Astrocyte (in vitro differentiated cells and primary cell): ENCODE measurements around the gene PGGHG. TPM values are rescaled to one million over a fixed set of nuclear protein-coding genes. Genes with fewer than 3 reads are reported as not detected.
"Not testable (repeated sequence)": the region's sequence is repeated elsewhere in the genome, so short reads cannot be mapped to it uniquely, and the experiment has no call there.

Experiments
- DNase-seq: peaks from one replicate; pipeline ENCODE4 v3.0.0-alpha.2; 2010; ENCODE audit warnings: low read depth
- FAIRE-seq: peaks from 2 replicates; lab custom pipeline; 2011; peaks lifted over from hg19 to GRCh38; lab: Jason Lieb, UNC
- H2AFZ ChIP-seq: 2 replicates; pipeline ENCODE4 v1.6.0; 2012; ENCODE audit warnings: low read depth, low read length, inconsistent platforms
- H3K27ac ChIP-seq: 2 replicates; pipeline ENCODE4 v1.5.1; 2011; ENCODE audit warnings: low read depth, low read length, inconsistent platforms
- H3K27me3 ChIP-seq: 2 replicates; pipeline ENCODE4 v1.6.0; 2011; ENCODE audit warnings: low read length, inconsistent platforms; ENCODE audit not compliant: insufficient read depth
- H3K36me3 ChIP-seq: 2 replicates; pipeline ENCODE4 v1.5.1; 2011; ENCODE audit warnings: low read length, inconsistent platforms; ENCODE audit not compliant: insufficient read depth
- H3K4me1 ChIP-seq: 2 replicates; pipeline ENCODE4 v1.5.1; 2011; ENCODE audit warnings: low read length, inconsistent platforms; ENCODE audit not compliant: insufficient read depth
- H3K4me2 ChIP-seq: 2 replicates; pipeline ENCODE4 v1.6.0; 2012; ENCODE audit warnings: low read length, inconsistent platforms
- H3K4me3 ChIP-seq: 2 replicates; pipeline ENCODE4 v1.5.1; 2011; ENCODE audit warnings: low read depth, mild to moderate bottlenecking, low read length, inconsistent platforms; ENCODE audit not compliant: insufficient read depth
- H3K79me2 ChIP-seq: 2 replicates; pipeline ENCODE4 v1.6.0; 2012; ENCODE audit warnings: mild to moderate bottlenecking, low read length, inconsistent platforms; ENCODE audit not compliant: insufficient read depth
- H3K9ac ChIP-seq: 2 replicates; pipeline ENCODE4 v1.6.0; 2012; ENCODE audit warnings: mild to moderate bottlenecking, low read length, inconsistent platforms
- H3K9me3 ChIP-seq: 2 replicates; pipeline ENCODE4 v1.5.1; 2012; ENCODE audit warnings: low read depth, mild to moderate bottlenecking, low read length, inconsistent platforms; ENCODE audit not compliant: insufficient read depth
- H4K20me1 ChIP-seq: 2 replicates; pipeline ENCODE4 v1.6.0; 2012; ENCODE audit warnings: low read length, inconsistent platforms; ENCODE audit not compliant: insufficient read depth
- H3K27ac Mint-ChIP-seq: one replicate; pipeline ENCODE4 v1.8.0; 2021; ENCODE audit warnings: mild to moderate bottlenecking, mixed read lengths; ENCODE audit not compliant: unreplicated experiment
- H3K27me3 Mint-ChIP-seq: one replicate; pipeline ENCODE4 v1.8.0; 2021; ENCODE audit warnings: low read depth, mixed read lengths; ENCODE audit not compliant: unreplicated experiment
- H3K36me3 Mint-ChIP-seq: one replicate; pipeline ENCODE4 v1.8.0; 2021; ENCODE audit warnings: low read depth, mixed read lengths; ENCODE audit not compliant: unreplicated experiment
- H3K4me1 Mint-ChIP-seq: one replicate; pipeline ENCODE4 v1.8.0; 2021; ENCODE audit warnings: low read depth, mixed read lengths; ENCODE audit not compliant: unreplicated experiment
- H3K4me3 Mint-ChIP-seq: one replicate; pipeline ENCODE4 v1.8.0; 2021; ENCODE audit warnings: mild to moderate bottlenecking, moderate library complexity, mixed read lengths; ENCODE audit not compliant: unreplicated experiment
- H3K9me3 Mint-ChIP-seq: one replicate; pipeline ENCODE4 v1.8.0; 2021; ENCODE audit warnings: mild to moderate bottlenecking, mixed read lengths; ENCODE audit not compliant: unreplicated experiment
- EZH2 ChIP-seq: IDR thresholded peaks from 2 replicates; pipeline ENCODE4 v1.6.1; 2012; ENCODE audit warnings: mild to moderate bottlenecking, low read length, inconsistent platforms; ENCODE audit not compliant: insufficient read depth
- total RNA-seq: library from RNA; stranded (reverse); gene quantifications from 2 replicates; pipeline ENCODE4 v1.2.1, GENCODE V29; 2021
- TF ChIP-seq, protein P1 (sequence below): IDR thresholded peaks from 2 replicates; pipeline ENCODE4 v1.5.1; 2011; ENCODE audit warnings: low read depth, mild to moderate bottlenecking, inconsistent platforms, low read length, moderate library complexity; ENCODE audit not compliant: insufficient read depth

PGGHG gene
- total RNA-seq, 1 donor from 2014 or later, result 25.1 TPM

GRCh38 chr11:266676-267439, 22.1 kb upstream of the PGGHG start:
- H3K9ac ChIP-seq, result no peak overlapping the region
- no peaks in the 10 kb centered on the region for H3K36me3 Mint-ChIP-seq
- no peak overlapping the region for H3K4me3 Mint-ChIP-seq
- H2AFZ ChIP-seq, result no peak overlapping the region
- DNase-seq (no peak), FAIRE-seq (no peak)
- H3K36me3 ChIP-seq, result no peaks in the 10 kb centered on the region
- peaks cover 4% of the 10 kb centered on the region for H3K27me3 ChIP-seq
- peaks cover 17% of the 10 kb centered on the region for H3K27me3 Mint-ChIP-seq
- H3K79me2 ChIP-seq, result no peaks in the 10 kb centered on the region
- H3K4me3 ChIP-seq, result no peak overlapping the region
- H3K4me2 ChIP-seq, result no peak overlapping the region
- no peak for TF ChIP-seq EZH2
- TF ChIP-seq, protein P1, sequence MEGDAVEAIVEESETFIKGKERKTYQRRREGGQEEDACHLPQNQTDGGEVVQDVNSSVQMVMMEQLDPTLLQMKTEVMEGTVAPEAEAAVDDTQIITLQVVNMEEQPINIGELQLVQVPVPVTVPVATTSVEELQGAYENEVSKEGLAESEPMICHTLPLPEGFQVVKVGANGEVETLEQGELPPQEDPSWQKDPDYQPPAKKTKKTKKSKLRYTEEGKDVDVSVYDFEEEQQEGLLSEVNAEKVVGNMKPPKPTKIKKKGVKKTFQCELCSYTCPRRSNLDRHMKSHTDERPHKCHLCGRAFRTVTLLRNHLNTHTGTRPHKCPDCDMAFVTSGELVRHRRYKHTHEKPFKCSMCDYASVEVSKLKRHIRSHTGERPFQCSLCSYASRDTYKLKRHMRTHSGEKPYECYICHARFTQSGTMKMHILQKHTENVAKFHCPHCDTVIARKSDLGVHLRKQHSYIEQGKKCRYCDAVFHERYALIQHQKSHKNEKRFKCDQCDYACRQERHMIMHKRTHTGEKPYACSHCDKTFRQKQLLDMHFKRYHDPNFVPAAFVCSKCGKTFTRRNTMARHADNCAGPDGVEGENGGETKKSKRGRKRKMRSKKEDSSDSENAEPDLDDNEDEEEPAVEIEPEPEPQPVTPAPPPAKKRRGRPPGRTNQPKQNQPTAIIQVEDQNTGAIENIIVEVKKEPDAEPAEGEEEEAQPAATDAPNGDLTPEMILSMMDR, result no peak
- H3K27ac ChIP-seq, result no peak overlapping the region
- no peaks in the 10 kb centered on the region for H3K9me3 ChIP-seq
- no peaks in the 10 kb centered on the region for H3K9me3 Mint-ChIP-seq
- no peak overlapping the region for H3K27ac Mint-ChIP-seq
- H3K4me1 ChIP-seq, result no peaks in the 10 kb centered on the region
- no peaks in the 10 kb centered on the region for H4K20me1 ChIP-seq
- H3K4me1 Mint-ChIP-seq, result no peaks in the 10 kb centered on the region

DNA sequence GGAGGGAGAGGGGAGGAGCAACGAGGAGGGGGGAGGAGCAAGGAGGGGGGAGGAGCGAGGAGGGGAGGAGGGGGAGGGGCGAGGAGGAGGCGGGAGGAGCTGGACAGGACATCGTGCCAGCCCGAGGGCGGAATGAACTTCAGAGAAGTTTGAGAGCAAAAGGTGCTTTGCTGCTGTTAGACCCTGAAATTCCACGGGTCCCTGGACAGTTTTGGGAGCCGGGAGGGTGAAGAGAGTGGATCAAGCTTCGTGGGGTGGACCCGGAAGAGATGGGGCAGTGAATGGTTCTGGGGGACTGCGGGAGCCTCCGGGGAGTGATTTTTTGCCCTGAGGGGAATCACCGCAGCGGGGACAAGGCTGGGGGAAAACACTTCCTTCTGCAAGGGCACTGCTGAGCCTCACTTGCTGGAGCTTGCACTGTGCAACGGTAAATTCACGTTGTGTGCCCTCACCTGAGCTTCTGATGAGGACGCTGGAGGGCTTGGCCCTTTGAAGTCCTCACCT, 21.4 kb upstream of the PGGHG start:
- Histone ChIP-seq H3K36me3 (no peaks in the 10 kb centered on the region), H2AFZ (no peak overlapping the region), H3K27ac (no peak overlapping the region), H4K20me1 (no peaks in the 10 kb centered on the region), H3K4me2 (no peak overlapping the region), H3K9me3 (no peaks in the 10 kb centered on the region), H3K4me3 (no peak overlapping the region), H3K4me1 (no peaks in the 10 kb centered on the region), H3K27me3 (peaks cover 9% of the 10 kb centered on the region), H3K79me2 (no peaks in the 10 kb centered on the region), H3K9ac (no peak overlapping the region)
- H3K36me3 Mint-ChIP-seq, result no peaks in the 10 kb centered on the region
- H3K27ac Mint-ChIP-seq, result no peak overlapping the region
- H3K9me3 Mint-ChIP-seq, result peaks cover 2% of the 10 kb centered on the region
- DNase-seq (no peak), FAIRE-seq (no peak)
- no peak overlapping the region for H3K4me3 Mint-ChIP-seq
- TF ChIP-seq EZH2, result no peak
- TF ChIP-seq, protein P1, result no peak
- H3K4me1 Mint-ChIP-seq, result no peaks in the 10 kb centered on the region
- peaks cover 23% of the 10 kb centered on the region for H3K27me3 Mint-ChIP-seq

DNA sequence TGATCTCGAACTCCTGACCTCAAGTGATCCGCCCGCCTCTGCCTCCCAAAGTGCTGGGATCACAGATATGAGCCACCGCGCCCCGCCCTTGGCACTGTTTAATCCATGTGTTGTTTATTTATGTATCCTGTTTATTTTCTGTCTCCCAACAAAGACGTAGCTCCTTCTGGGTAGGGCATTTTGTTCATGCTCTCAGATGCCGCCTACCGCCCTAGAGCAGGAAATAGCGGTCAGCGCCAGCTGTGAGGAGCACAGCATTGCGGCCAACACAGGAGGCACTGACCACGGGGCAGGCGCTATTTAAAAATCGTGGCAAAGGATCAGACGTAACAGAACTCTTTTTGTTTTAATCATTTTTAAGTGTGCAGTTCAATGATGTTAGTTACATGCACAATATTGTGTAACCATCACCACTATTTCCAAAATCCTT, 20.2 kb upstream of the PGGHG start:
- not testable (repeated sequence) for H3K9me3 Mint-ChIP-seq, H3K4me1 Mint-ChIP-seq, H3K36me3 Mint-ChIP-seq, H3K9me3 ChIP-seq, H3K36me3 ChIP-seq, H2AFZ ChIP-seq, H3K9ac ChIP-seq, H3K27ac ChIP-seq, H3K4me3 Mint-ChIP-seq, H3K4me2 ChIP-seq, H3K27ac Mint-ChIP-seq, H3K4me1 ChIP-seq, H4K20me1 ChIP-seq, FAIRE-seq, H3K4me3 ChIP-seq, H3K79me2 ChIP-seq
- peaks cover 27% of the 10 kb centered on the region for H3K27me3 Mint-ChIP-seq
- peaks cover 11% of the 10 kb centered on the region for H3K27me3 ChIP-seq
- DNase-seq, result peak; percentile 18
